GM12874 (cell line): Measurements from ENCODE around the gene RPRD1A.

Source experiments
- CTCF ChIP-seq: IDR thresholded peaks from 2 replicates; pipeline ENCODE4 v1.5.1; 2011; ENCODE audit warnings: low read depth, mild to moderate bottlenecking, control low read depth, low read length, moderate library complexity; ENCODE audit not compliant: insufficient read depth

The RPRD1A gene

GRCh38 chr18:36074435-36074834, 7.1 kb upstream of the RPRD1A start:
- TF ChIP-seq CTCF: no peak

- TF ChIP-seq CTCF: no peak
Measured at GRCh38 chr18:36073676-36074075, 6.3 kb upstream of the RPRD1A start.

GRCh38 chr18:36066686-36067054, 689 bp downstream of the RPRD1A start:
- no peak for TF ChIP-seq CTCF

GRCh38 chr18:36066001-36066400, 1.4 kb downstream of the RPRD1A start:
- TF ChIP-seq CTCF: no peak

- no peak for TF ChIP-seq CTCF
Measured at GRCh38 chr18:36064027-36064808, 3.1 kb downstream of the RPRD1A start.

- no peak for TF ChIP-seq CTCF
Measured at GRCh38 chr18:36058674-36059073, 8.7 kb downstream of the RPRD1A start.

GRCh38 chr18:36051760-36052159, 15.6 kb downstream of the RPRD1A start:
- TF ChIP-seq CTCF: no peak
